ENCODE data around the gene HOGA1. TPM values are rescaled to one million over a fixed set of nuclear protein-coding genes. Genes with fewer than 3 reads are reported as not detected.

The HOGA1 gene
- total RNA-seq, 2 experiments from 2014 or later = not detected

Other genes starting within 250 kb of the HOGA1 start
- 1 to 10 TPM; 3.0 to 4.3 TPM for gene FRAT2, start 249.7 kb upstream of the HOGA1 start, total RNA-seq
- gene RRP12, start 183.0 kb upstream of the HOGA1 start, total RNA-seq = 10 to 100 TPM; 45.9 to 49.4 TPM
- gene PGAM1, start 158.2 kb upstream of the HOGA1 start, total RNA-seq = 1,000 to 10,000 TPM; 1,151 to 1,499 TPM
- 10 to 100 TPM; 52.3 to 54.2 TPM for gene EXOSC1, start 138.4 kb upstream of the HOGA1 start, total RNA-seq
- 10 to 100 TPM; 34.6 to 42.8 TPM for gene ZDHHC16, start 138.2 kb upstream of the HOGA1 start, total RNA-seq
- gene MMS19, start 86.0 kb upstream of the HOGA1 start, total RNA-seq = 100 to 1,000 TPM in 1 of 2 experiments, 10 to 100 TPM in 1; 91.3 to 107 TPM
- 1 to 10 TPM; 1.4 to 1.5 TPM for gene UBTD1, start 85.5 kb upstream of the HOGA1 start, total RNA-seq
- gene ANKRD2, start 11.6 kb upstream of the HOGA1 start, total RNA-seq = not detected
- not detected for gene C10orf62, start 5.3 kb downstream of the HOGA1 start, total RNA-seq
- 1 to 10 TPM; 3.9 to 5.3 TPM for gene MORN4, start 49.1 kb downstream of the HOGA1 start, total RNA-seq
- 1 to 10 TPM; 8.5 to 8.9 TPM for gene PI4K2A, start 56.3 kb downstream of the HOGA1 start, total RNA-seq
- 1 to 10 TPM; 2.1 to 2.2 TPM for gene AVPI1, start 102.9 kb downstream of the HOGA1 start, total RNA-seq
- 1 to 10 TPM; 1.8 to 1.9 TPM for gene MARVELD1, start 129.3 kb downstream of the HOGA1 start, total RNA-seq
- gene ZFYVE27, start 152.7 kb downstream of the HOGA1 start, total RNA-seq = 10 to 100 TPM; 20.2 to 22.6 TPM
- not detected for gene SFRP5, start 187.6 kb downstream of the HOGA1 start, total RNA-seq

All from activated CD4-positive, alpha-beta T cell treated with anti-CD3 and anti-CD28 coated beads for 36 hours (primary cell).